ENCODE results near the gene STX8.

The STX8 gene

GRCh38 chr17:9285602-9286427, 289.8 kb downstream of the STX8 start:
- Mint-ChIP-seq H3K4me1 (peaks cover 16% of the 10 kb centered on the region), H3K36me3 (ENCODE audit: insufficient read depth) (peaks cover 4% of the 10 kb centered on the region), H3K27ac (ENCODE audit: low read depth) (no peak overlapping the region), H3K9me3 (no peaks in the 10 kb centered on the region), H3K27me3 (no peaks in the 10 kb centered on the region), H3K4me3 (no peak overlapping the region)
- no peak for DNase-seq (ENCODE audit: low spot score in 2 of 2)
- ATAC-seq (replicated peaks; ENCODE audit: extremely low read depth, poor library complexity, severe bottlenecking), result no peak

GRCh38 chr17:9284884-9285283, 290.7 kb downstream of the STX8 start:
- no peak for ATAC-seq (replicated peaks; ENCODE audit: extremely low read depth, poor library complexity, severe bottlenecking)
- H3K9me3 Mint-ChIP-seq, result no peaks in the 10 kb centered on the region
- H3K27me3 Mint-ChIP-seq, result no peaks in the 10 kb centered on the region
- no peak overlapping the region for H3K27ac Mint-ChIP-seq (ENCODE audit: low read depth)
- no peak overlapping the region for H3K4me3 Mint-ChIP-seq
- peaks cover 13% of the 10 kb centered on the region for H3K4me1 Mint-ChIP-seq
- H3K36me3 Mint-ChIP-seq (ENCODE audit: insufficient read depth), result peaks cover 4% of the 10 kb centered on the region
- no peak for DNase-seq (ENCODE audit: low spot score in 2 of 2)

DNA sequence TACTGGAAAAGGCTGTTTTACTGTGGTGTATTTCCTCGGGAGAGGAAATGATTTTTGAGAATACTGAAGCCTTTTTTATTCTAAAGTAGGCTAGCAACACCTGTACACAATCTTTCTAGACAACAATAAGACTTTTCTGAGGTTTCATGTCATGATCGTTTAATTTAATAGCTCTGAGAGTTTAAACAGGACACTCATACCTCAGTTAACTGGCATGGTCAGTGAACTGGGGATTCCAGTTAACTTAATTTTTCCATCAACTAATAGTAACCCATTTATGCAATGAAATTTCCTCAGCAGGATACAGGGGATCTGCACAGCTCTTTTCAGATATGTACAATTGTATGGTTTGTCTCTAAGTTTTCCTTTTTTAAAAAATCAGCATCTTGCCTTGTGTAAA, 291.7 kb downstream of the STX8 start:
- DNase-seq (ENCODE audit: low spot score in 2 of 2) (no peak), ATAC-seq (replicated peaks; ENCODE audit: extremely low read depth, poor library complexity, severe bottlenecking) (no peak)
- no peak overlapping the region for H3K27ac Mint-ChIP-seq (ENCODE audit: low read depth)
- H3K4me1 Mint-ChIP-seq, result peaks cover 4% of the 10 kb centered on the region
- H3K4me3 Mint-ChIP-seq, result no peak overlapping the region
- H3K27me3 Mint-ChIP-seq, result no peaks in the 10 kb centered on the region
- peaks cover 4% of the 10 kb centered on the region for H3K36me3 Mint-ChIP-seq (ENCODE audit: insufficient read depth)
- no peaks in the 10 kb centered on the region for H3K9me3 Mint-ChIP-seq

DNA sequence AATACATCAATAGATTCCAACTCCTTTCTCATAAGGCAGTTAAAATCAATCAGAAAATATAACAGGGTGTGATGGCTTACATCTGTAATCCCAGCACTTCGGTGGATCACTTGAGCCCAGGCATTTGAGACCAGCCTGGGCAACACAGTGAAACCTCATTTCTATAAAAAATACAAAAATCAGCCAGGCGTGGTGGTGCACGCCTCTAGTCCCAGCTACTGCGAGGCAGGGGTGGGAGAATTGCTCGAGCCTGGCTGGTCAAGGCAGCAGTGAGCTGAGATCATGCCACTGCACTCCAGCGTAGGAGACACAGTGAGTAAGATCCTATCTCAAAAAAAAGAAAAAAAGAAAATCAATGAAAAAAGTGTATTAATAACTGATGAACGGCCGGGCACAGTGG, 295.7 kb downstream of the STX8 start:
- Mint-ChIP-seq H3K36me3 (ENCODE audit: insufficient read depth) (peaks cover 2% of the 10 kb centered on the region), H3K9me3 (no peaks in the 10 kb centered on the region), H3K27me3 (no peaks in the 10 kb centered on the region), H3K4me3 (no peak overlapping the region), H3K27ac (ENCODE audit: low read depth) (no peak overlapping the region), H3K4me1 (peaks cover 19% of the 10 kb centered on the region)
- ATAC-seq (replicated peaks; ENCODE audit: extremely low read depth, poor library complexity, severe bottlenecking), result no peak
- DNase-seq (ENCODE audit: low spot score in 2 of 2), result no peak

DNA sequence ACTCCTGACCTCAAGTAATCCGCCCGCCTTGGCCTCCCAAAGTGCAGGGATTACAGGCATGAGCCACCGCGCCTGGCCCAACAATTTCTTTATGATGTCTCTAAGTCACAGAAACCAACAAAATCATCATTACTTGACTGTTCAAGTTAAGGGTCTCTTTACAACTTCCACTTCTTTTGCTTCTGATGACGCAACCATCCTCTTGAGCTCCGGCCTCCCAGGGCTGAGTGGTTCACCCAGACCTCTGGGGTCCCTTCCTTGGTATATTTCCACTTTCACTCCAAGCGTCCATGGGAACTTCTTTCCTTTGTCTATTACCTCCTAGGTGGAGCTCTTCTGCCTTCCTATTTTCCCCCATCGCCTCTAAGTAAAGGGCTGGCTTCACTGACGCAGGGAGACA, 300.6 kb downstream of the STX8 start:
- DNase-seq (ENCODE audit: low spot score in 2 of 2) (no peak), ATAC-seq (replicated peaks; ENCODE audit: extremely low read depth, poor library complexity, severe bottlenecking) (no peak)
- Mint-ChIP-seq H3K36me3 (ENCODE audit: insufficient read depth) (peaks cover 4% of the 10 kb centered on the region), H3K27ac (ENCODE audit: low read depth) (no peak overlapping the region), H3K27me3 (no peaks in the 10 kb centered on the region), H3K4me1 (peaks cover 14% of the 10 kb centered on the region), H3K4me3 (no peak overlapping the region), H3K9me3 (no peaks in the 10 kb centered on the region)

GRCh38 chr17:9273428-9274391, 301.9 kb downstream of the STX8 start:
- ATAC-seq (replicated peaks; ENCODE audit: extremely low read depth, poor library complexity, severe bottlenecking), result no peak
- H3K27me3 Mint-ChIP-seq, result no peaks in the 10 kb centered on the region
- peaks cover 4% of the 10 kb centered on the region for H3K36me3 Mint-ChIP-seq (ENCODE audit: insufficient read depth)
- H3K4me3 Mint-ChIP-seq, result no peak overlapping the region
- H3K27ac Mint-ChIP-seq (ENCODE audit: low read depth), result no peak overlapping the region
- no peak for DNase-seq (ENCODE audit: low spot score in 2 of 2)
- peaks cover 14% of the 10 kb centered on the region for H3K4me1 Mint-ChIP-seq
- no peaks in the 10 kb centered on the region for H3K9me3 Mint-ChIP-seq

DNA sequence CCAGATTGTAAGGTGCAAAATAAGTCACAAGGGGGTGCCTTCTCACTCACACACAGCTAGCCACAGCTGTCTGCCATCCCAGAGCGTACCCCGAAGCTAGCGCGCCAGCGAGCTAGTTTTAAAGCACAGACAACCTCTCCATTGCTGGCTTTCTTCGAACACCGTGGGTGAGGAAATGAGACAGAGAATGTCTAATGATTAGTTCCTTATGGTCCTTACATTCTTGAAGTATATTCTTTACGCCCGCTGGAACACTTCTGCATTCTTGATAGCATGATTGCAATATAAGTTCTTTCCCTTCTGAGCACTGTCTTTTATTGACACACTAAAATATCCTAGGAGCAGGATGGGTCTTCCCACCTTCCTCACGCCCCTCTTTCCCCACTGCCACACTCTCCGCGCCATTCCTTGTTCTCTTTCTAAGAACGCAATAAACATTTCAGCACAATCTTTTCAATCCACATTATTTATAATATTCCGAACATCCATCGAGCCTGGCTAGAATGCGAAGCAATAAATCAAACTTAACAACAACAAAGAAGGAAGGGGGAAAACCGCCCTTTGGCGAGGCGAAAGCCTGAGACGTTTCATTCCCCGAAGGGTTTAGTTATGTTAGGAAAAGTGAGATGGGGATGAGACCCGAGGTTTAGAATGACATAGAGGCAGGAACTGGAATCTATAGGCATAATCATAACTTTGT, 303.0 kb downstream of the STX8 start:
- no peak for DNase-seq (ENCODE audit: low spot score in 2 of 2)
- Mint-ChIP-seq H3K36me3 (ENCODE audit: insufficient read depth) (peaks cover 6% of the 10 kb centered on the region), H3K4me3 (no peak overlapping the region), H3K27ac (ENCODE audit: low read depth) (no peak overlapping the region), H3K4me1 (peaks cover 8% of the 10 kb centered on the region), H3K9me3 (no peaks in the 10 kb centered on the region), H3K27me3 (no peaks in the 10 kb centered on the region)
- no peak for ATAC-seq (replicated peaks; ENCODE audit: extremely low read depth, poor library complexity, severe bottlenecking)

- H3K4me1 Mint-ChIP-seq, result peaks cover 1% of the 10 kb centered on the region
- H3K36me3 Mint-ChIP-seq (ENCODE audit: insufficient read depth), result peaks cover 6% of the 10 kb centered on the region
- H3K4me3 Mint-ChIP-seq, result no peak overlapping the region
- no peaks in the 10 kb centered on the region for H3K9me3 Mint-ChIP-seq
- no peak overlapping the region for H3K27ac Mint-ChIP-seq (ENCODE audit: low read depth)
- no peaks in the 10 kb centered on the region for H3K27me3 Mint-ChIP-seq
- DNase-seq (ENCODE audit: low spot score in 2 of 2) (no peak), ATAC-seq (replicated peaks; ENCODE audit: extremely low read depth, poor library complexity, severe bottlenecking) (no peak)
These were observed 303.6 kb downstream of the STX8 start for GRCh38 chr17:9271989-9272388.

DNA sequence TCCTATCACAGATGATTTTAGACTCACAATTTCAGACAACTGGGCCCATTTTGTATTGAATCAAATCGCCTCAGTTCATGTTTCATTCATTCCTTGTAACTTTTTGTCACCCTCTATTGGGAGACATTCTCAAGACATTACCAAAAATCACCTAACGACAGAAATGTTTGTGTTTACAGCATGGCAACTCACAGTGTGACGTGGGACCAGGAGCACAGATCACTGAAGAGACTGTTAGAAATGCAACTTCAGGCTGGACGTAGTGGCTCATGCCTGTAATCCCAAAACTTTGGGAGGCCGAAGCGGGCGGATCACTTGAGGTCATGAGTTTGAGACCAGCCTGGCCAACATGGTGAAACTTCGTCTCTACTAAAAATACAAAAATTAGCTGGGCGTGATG, 304.7 kb downstream of the STX8 start:
- DNase-seq (ENCODE audit: low spot score in 2 of 2), result no peak
- Mint-ChIP-seq H3K36me3 (ENCODE audit: insufficient read depth) (peaks cover 6% of the 10 kb centered on the region), H3K27ac (ENCODE audit: low read depth) (no peak overlapping the region), H3K4me1 (no peaks in the 10 kb centered on the region), H3K4me3 (no peak overlapping the region), H3K27me3 (no peaks in the 10 kb centered on the region), H3K9me3 (no peaks in the 10 kb centered on the region)
- ATAC-seq (replicated peaks; ENCODE audit: extremely low read depth, poor library complexity, severe bottlenecking), result no peak

- ATAC-seq (replicated peaks; ENCODE audit: extremely low read depth, poor library complexity, severe bottlenecking), result no peak
- H3K9me3 Mint-ChIP-seq, result no peaks in the 10 kb centered on the region
- H3K4me1 Mint-ChIP-seq, result no peaks in the 10 kb centered on the region
- H3K27me3 Mint-ChIP-seq, result no peaks in the 10 kb centered on the region
- no peak for DNase-seq (ENCODE audit: low spot score in 2 of 2)
- no peak overlapping the region for H3K27ac Mint-ChIP-seq (ENCODE audit: low read depth)
- peaks cover 6% of the 10 kb centered on the region for H3K36me3 Mint-ChIP-seq (ENCODE audit: insufficient read depth)
- H3K4me3 Mint-ChIP-seq, result no peak overlapping the region
These were observed 306.1 kb downstream of the STX8 start for GRCh38 chr17:9269350-9270035.

- DNase-seq (ENCODE audit: low spot score in 2 of 2) (no peak), ATAC-seq (replicated peaks; ENCODE audit: extremely low read depth, poor library complexity, severe bottlenecking) (no peak)
- H3K27ac Mint-ChIP-seq (ENCODE audit: low read depth), result no peak overlapping the region
- no peaks in the 10 kb centered on the region for H3K4me1 Mint-ChIP-seq
- H3K4me3 Mint-ChIP-seq, result no peak overlapping the region
- H3K36me3 Mint-ChIP-seq (ENCODE audit: insufficient read depth), result peaks cover 6% of the 10 kb centered on the region
- no peaks in the 10 kb centered on the region for H3K9me3 Mint-ChIP-seq
- H3K27me3 Mint-ChIP-seq, result no peaks in the 10 kb centered on the region
These were observed 307.1 kb downstream of the STX8 start for GRCh38 chr17:9268546-9268945.

DNA sequence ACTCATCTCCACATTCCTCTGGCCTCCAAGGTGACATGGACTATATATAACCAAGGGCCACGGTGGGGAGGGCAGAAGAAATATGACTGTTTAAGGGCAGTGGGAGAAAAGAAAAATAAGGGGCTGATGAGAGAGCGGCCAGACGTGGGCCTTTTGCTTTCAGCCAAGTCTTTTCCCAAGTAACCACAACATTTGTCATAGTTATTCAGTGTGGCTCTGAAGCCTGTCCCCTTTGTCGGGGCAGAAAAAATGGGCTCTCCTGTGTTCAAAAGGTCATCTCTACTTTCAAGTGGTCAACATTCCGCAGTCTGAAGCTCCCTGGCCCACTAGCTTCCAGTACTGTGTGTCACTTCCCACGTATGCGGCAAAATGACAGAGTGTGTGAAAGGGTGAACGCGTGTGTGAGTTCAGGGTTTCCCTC, 308.9 kb downstream of the STX8 start:
- Mint-ChIP-seq H3K27ac (ENCODE audit: low read depth) (no peak overlapping the region), H3K4me3 (no peak overlapping the region), H3K4me1 (no peaks in the 10 kb centered on the region), H3K9me3 (no peaks in the 10 kb centered on the region), H3K27me3 (no peaks in the 10 kb centered on the region), H3K36me3 (ENCODE audit: insufficient read depth) (peaks cover 3% of the 10 kb centered on the region)
- DNase-seq (ENCODE audit: low spot score in 2 of 2) (no peak), ATAC-seq (replicated peaks; ENCODE audit: extremely low read depth, poor library complexity, severe bottlenecking) (no peak)
